ENCODE results near the gene SNRPE.
"Not testable (repeated sequence)": the region's sequence is repeated elsewhere in the genome, so short reads cannot be mapped to it uniquely, and the experiment has no call there.

SNRPE gene

DNA sequence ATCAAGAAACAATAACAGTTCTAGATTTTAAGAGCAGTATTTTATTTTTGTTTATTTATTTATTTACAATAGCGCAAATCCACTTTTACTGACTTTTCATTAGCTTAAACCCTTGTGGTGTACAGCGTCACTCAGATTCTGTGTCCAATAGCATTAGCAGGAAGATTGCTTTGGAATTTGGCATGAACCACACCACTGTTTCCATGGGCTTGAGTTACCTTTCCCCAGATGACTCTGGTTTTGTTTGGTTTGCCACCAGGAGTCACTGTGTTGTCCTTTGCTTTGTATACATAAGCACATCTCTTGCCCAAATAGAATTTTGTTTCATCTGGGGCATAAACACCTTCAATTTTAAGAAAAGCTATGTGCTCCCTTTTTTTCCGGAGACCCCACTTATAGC, 25.9 kb upstream of the SNRPE start:
- TF ChIP-seq CTCF (IDR thresholded peaks at IDR 0.05; ENCODE audit: low read depth, low read length), result no peak
- no peak for DNase-seq (ENCODE audit: extremely low read depth, low read depth)

GRCh38 chr1:203839081-203839480, 22.3 kb upstream of the SNRPE start:
- peak; percentile 78 for DNase-seq (ENCODE audit: extremely low read depth, low read depth)
- TF ChIP-seq CTCF (IDR thresholded peaks at IDR 0.05; ENCODE audit: low read depth, low read length), result no peak

- no peak for DNase-seq (ENCODE audit: extremely low read depth, low read depth)
- TF ChIP-seq CTCF (IDR thresholded peaks at IDR 0.05; ENCODE audit: low read depth, low read length), result no peak
These were observed 21.1 kb upstream of the SNRPE start for GRCh38 chr1:203840208-203840808.

- TF ChIP-seq CTCF (IDR thresholded peaks at IDR 0.05; ENCODE audit: low read depth, low read length), result no peak
- no peak for DNase-seq (ENCODE audit: extremely low read depth, low read depth)
These were observed 18.9 kb upstream of the SNRPE start for GRCh38 chr1:203842559-203842876.

GRCh38 chr1:203843435-203843834, 18.0 kb upstream of the SNRPE start:
- no peak for DNase-seq (ENCODE audit: extremely low read depth, low read depth)
- no peak for TF ChIP-seq CTCF (IDR thresholded peaks at IDR 0.05; ENCODE audit: low read depth, low read length)

GRCh38 chr1:203853112-203853511, 8.3 kb upstream of the SNRPE start:
- DNase-seq (ENCODE audit: extremely low read depth, low read depth), result not testable (repeated sequence)

DNA sequence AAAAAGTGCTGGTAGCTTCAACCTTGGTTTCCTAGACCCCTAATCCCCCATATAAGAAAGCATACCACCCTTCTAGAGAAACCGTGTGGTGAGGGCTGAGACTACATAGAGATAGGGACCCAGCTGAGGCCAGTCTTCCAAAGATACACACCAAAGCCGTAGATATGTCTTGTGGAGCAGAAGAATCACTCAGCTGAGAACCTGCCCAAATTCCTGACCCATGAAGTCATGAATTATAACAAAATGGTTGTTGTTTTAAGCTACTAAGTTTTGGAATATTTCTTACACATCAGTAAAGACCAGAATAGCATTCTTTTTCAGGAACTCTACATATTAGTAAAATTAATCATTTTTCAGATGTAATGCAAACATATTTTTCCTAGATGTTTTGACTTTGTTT, 3.3 kb upstream of the SNRPE start:
- DNase-seq (ENCODE audit: extremely low read depth, low read depth), result peak; percentile 28
- TF ChIP-seq CTCF (IDR thresholded peaks at IDR 0.05; ENCODE audit: low read depth, low read length), result no peak

DNA sequence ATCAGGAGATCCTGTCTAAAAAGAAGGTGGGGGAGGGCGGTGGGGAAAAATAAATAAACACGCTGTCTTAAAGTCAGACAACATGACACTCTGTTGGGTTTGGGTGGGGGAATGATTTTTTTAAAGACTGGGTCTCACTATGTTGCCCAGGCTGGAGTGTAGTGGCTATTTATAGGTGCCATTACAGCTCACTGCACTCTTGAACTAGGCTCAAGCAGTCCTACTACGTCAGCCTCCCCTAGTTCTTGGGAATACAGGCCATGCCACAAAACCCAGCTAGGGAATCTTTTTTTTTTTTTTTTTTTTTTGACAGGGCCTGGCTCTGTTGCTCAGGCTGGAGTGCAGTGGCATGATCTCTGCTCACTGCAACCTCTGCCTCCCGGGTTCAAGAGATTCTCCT, 2.4 kb upstream of the SNRPE start:
- no peak for DNase-seq (ENCODE audit: extremely low read depth, low read depth)

More for the DNA sequence above, 2.4 kb upstream of the SNRPE start:
- TF ChIP-seq CTCF (IDR thresholded peaks at IDR 0.05; ENCODE audit: low read depth, low read length), result no peak
